ENCODE measurements around the gene PARP8. TPM values are rescaled to one million over a fixed set of nuclear protein-coding genes. Genes with fewer than 3 reads are reported as not detected.

Gene PARP8
- total and polyA plus RNA-seq, 4 donors: 11.6 to 59.4 (median 25.3) TPM

DNA sequence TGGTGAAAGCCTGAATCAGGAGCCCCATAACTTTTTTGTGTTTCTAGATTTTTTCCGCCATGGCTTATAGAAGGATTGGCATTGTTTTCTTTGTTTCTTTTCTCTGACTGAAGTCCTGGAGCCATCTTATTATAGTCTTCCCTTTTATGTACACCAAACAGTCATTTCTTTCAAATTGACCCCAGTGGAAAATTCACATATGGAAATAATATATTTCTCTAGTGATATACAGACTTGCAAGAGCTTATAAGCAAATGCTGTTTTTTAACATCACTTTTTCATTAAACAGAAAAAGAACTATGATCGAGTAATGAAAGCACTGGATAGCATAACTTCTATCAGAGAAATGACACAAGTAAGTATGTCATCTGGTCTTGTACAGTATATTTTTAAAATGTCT lies 155.6 kb downstream of the PARP8 start:
- TF ChIP-seq, protein P1, sequence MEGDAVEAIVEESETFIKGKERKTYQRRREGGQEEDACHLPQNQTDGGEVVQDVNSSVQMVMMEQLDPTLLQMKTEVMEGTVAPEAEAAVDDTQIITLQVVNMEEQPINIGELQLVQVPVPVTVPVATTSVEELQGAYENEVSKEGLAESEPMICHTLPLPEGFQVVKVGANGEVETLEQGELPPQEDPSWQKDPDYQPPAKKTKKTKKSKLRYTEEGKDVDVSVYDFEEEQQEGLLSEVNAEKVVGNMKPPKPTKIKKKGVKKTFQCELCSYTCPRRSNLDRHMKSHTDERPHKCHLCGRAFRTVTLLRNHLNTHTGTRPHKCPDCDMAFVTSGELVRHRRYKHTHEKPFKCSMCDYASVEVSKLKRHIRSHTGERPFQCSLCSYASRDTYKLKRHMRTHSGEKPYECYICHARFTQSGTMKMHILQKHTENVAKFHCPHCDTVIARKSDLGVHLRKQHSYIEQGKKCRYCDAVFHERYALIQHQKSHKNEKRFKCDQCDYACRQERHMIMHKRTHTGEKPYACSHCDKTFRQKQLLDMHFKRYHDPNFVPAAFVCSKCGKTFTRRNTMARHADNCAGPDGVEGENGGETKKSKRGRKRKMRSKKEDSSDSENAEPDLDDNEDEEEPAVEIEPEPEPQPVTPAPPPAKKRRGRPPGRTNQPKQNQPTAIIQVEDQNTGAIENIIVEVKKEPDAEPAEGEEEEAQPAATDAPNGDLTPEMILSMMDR (IDR thresholded peaks at IDR 0.05; ENCODE audit: control extremely low read depth, extremely low read depth): no peak
- ATAC-seq (ENCODE audit: insufficient read depth, low FRiP score) (no peak), DNase-seq (no peak)
- H3K9me3 ChIP-seq (ENCODE audit: control insufficient read depth in 4 of 4, insufficient read depth in 3 of 4, low read length in 3 of 4): no peaks in the 10 kb centered on the region
- 96% methylated on average over 2 of the region's 2 CpGs for WGBS, 2 donors
- no peak overlapping the region for H3K27ac ChIP-seq (ENCODE audit: low read depth in 1 of 2, low read length in 1 of 2)
- peaks cover 0 to 9% (median 0%) of the 10 kb centered on the region in 5 donors for H3K4me1 ChIP-seq (ENCODE audit: control insufficient read depth in 5 of 5, insufficient read depth in 5 of 5, low read length in 5 of 5)
- no peaks in the 10 kb centered on the region for H3K27me3 ChIP-seq (ENCODE audit: control insufficient read depth in 3 of 3, insufficient read depth in 3 of 3, low read length in 2 of 3)
- H3K9ac ChIP-seq (ENCODE audit: insufficient read depth in 1 of 2, low read length in 2 of 2): no peak overlapping the region
- peaks cover 0 to 5% (median 1%) of the 10 kb centered on the region in 4 donors for H3K36me3 ChIP-seq (ENCODE audit: control insufficient read depth in 4 of 4, insufficient read depth in 4 of 4, low read length in 4 of 4)
- no peak overlapping the region for H3K4me3 ChIP-seq

GRCh38 chr5:50822761-50823160 lies 156.3 kb downstream of the PARP8 start:
- ATAC-seq (ENCODE audit: insufficient read depth, low FRiP score): no peak
- H3K27ac ChIP-seq (ENCODE audit: low read depth in 1 of 2, low read length in 1 of 2): no peak overlapping the region

GRCh38 chr5:50823568-50823967 lies 157.1 kb downstream of the PARP8 start:
- WGBS, 2 donors: 88 to 89% methylated on average over 6 of the region's 6 CpGs
- no peak overlapping the region for H3K4me3 ChIP-seq
- peaks cover 0 to 9% (median 0%) of the 10 kb centered on the region in 5 donors for H3K4me1 ChIP-seq (ENCODE audit: control insufficient read depth in 5 of 5, insufficient read depth in 5 of 5, low read length in 5 of 5)
- ATAC-seq (ENCODE audit: insufficient read depth, low FRiP score) (no peak), DNase-seq (peak in 1 of 3 donors; percentile 16)
- no peak overlapping the region for H3K9ac ChIP-seq (ENCODE audit: insufficient read depth in 1 of 2, low read length in 2 of 2)
- peaks cover 0 to 10% (median 3%) of the 10 kb centered on the region in 4 donors for H3K36me3 ChIP-seq (ENCODE audit: control insufficient read depth in 4 of 4, insufficient read depth in 4 of 4, low read length in 4 of 4)
- no peaks in the 10 kb centered on the region for H3K9me3 ChIP-seq (ENCODE audit: control insufficient read depth in 4 of 4, insufficient read depth in 3 of 4, low read length in 3 of 4)
- no peaks in the 10 kb centered on the region for H3K27me3 ChIP-seq (ENCODE audit: control insufficient read depth in 3 of 3, insufficient read depth in 3 of 3, low read length in 2 of 3)
- TF ChIP-seq, protein P1 (IDR thresholded peaks at IDR 0.05; ENCODE audit: control extremely low read depth, extremely low read depth): no peak
- no peak overlapping the region for H3K27ac ChIP-seq (ENCODE audit: low read depth in 1 of 2, low read length in 1 of 2)

More at GRCh38 chr5:50822761-50823160, 156.3 kb downstream of the PARP8 start:
- no peak overlapping the region for H3K9ac ChIP-seq (ENCODE audit: insufficient read depth in 1 of 2, low read length in 2 of 2)
- no peaks in the 10 kb centered on the region for H3K27me3 ChIP-seq (ENCODE audit: control insufficient read depth in 3 of 3, insufficient read depth in 3 of 3, low read length in 2 of 3)
- H3K9me3 ChIP-seq (ENCODE audit: control insufficient read depth in 4 of 4, insufficient read depth in 3 of 4, low read length in 3 of 4): no peaks in the 10 kb centered on the region
- peak in 1 of 3 donors; percentile 25 for DNase-seq
- H3K4me1 ChIP-seq (ENCODE audit: control insufficient read depth in 5 of 5, insufficient read depth in 5 of 5, low read length in 5 of 5): peaks cover 0 to 9% (median 0%) of the 10 kb centered on the region in 5 donors
- peaks cover 0 to 5% (median 1%) of the 10 kb centered on the region in 4 donors for H3K36me3 ChIP-seq (ENCODE audit: control insufficient read depth in 4 of 4, insufficient read depth in 4 of 4, low read length in 4 of 4)
- TF ChIP-seq, protein P1 (IDR thresholded peaks at IDR 0.05; ENCODE audit: control extremely low read depth, extremely low read depth): no peak
- WGBS, 2 donors: 89 to 92% methylated on average over 3 of the region's 3 CpGs
- no peak overlapping the region for H3K4me3 ChIP-seq

- no peak for DNase-seq
- Histone ChIP-seq H3K9me3 (ENCODE audit: control insufficient read depth in 4 of 4, insufficient read depth in 3 of 4, low read length in 3 of 4) (no peaks in the 10 kb centered on the region), H3K27me3 (ENCODE audit: control insufficient read depth in 3 of 3, insufficient read depth in 3 of 3, low read length in 2 of 3) (no peaks in the 10 kb centered on the region), H3K27ac (ENCODE audit: low read depth in 1 of 2, low read length in 1 of 2) (no peak overlapping the region), H3K4me3 (no peak overlapping the region), H3K9ac (ENCODE audit: insufficient read depth in 1 of 2, low read length in 2 of 2) (no peak overlapping the region), H3K36me3 (ENCODE audit: control insufficient read depth in 4 of 4, insufficient read depth in 4 of 4, low read length in 4 of 4) (peaks cover 0 to 10% (median 4%) of the 10 kb centered on the region in 4 donors), H3K4me1 (ENCODE audit: control insufficient read depth in 5 of 5, insufficient read depth in 5 of 5, low read length in 5 of 5) (peaks cover 0 to 9% (median 0%) of the 10 kb centered on the region in 5 donors)
- ATAC-seq (ENCODE audit: insufficient read depth, low FRiP score): no peak
- 97 to 99% methylated on average over 2 of the region's 2 CpGs for WGBS, 2 donors
- TF ChIP-seq, protein P1 (IDR thresholded peaks at IDR 0.05; ENCODE audit: control extremely low read depth, extremely low read depth): no peak
These were observed 157.7 kb downstream of the PARP8 start for GRCh38 chr5:50824109-50824508.
